Neuron (in vitro differentiated cells): ENCODE measurements around the gene NPFF.

Experiments used
- H2AFZ ChIP-seq: one replicate; pipeline ENCODE4 v1.6.1; 2013; ENCODE audit warnings: low read depth, mild to moderate bottlenecking, inconsistent platforms, low read length, moderate library complexity
- H3K27me3 ChIP-seq: one replicate; pipeline ENCODE4 v1.6.1; 2013; ENCODE audit warnings: low read length; ENCODE audit not compliant: insufficient read depth
- H3K36me3 ChIP-seq: one replicate; pipeline ENCODE4 v1.6.1; 2013; ENCODE audit warnings: low read length; ENCODE audit not compliant: insufficient read depth
- H3K4me1 ChIP-seq: one replicate; pipeline ENCODE4 v1.6.1; 2013; ENCODE audit warnings: low read length; ENCODE audit not compliant: insufficient read depth
- H3K4me3 ChIP-seq: 2 replicates; pipeline ENCODE4 v1.5.1; 2013; ENCODE audit warnings: mild to moderate bottlenecking, low read length, moderate library complexity
- H3K9me3 ChIP-seq: one replicate; pipeline ENCODE4 v1.6.1; 2013; ENCODE audit warnings: low read length

NPFF gene

DNA sequence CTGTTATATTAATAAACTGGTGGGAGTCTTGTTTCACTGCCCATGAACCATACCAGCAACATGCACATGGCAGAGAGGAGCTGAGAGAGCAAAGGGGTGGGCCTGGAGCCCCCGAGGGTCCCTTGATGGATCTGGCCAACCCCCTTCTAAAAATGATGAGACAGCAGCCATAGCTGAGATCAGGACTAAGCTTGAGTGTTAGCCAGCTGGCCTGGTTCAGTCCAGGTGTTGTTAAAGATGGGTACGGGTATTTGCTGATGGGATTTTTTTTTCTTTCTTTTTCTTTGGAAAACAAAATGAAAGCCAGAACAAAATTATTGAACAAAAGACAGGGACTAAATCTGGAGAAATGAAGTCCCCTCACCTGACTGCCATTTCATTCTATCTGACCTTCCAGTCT, 39.4 kb downstream of the NPFF start:
- no peaks in the 10 kb centered on the region for H3K27me3 ChIP-seq
- H3K9me3 ChIP-seq = no peaks in the 10 kb centered on the region
- no peak overlapping the region for H3K4me3 ChIP-seq
- H3K36me3 ChIP-seq = peaks cover 99% of the 10 kb centered on the region
- H2AFZ ChIP-seq = no peak overlapping the region
- H3K4me1 ChIP-seq = peaks cover 3% of the 10 kb centered on the region

GRCh38 chr12:53467082-53467481, 40.2 kb downstream of the NPFF start:
- no peaks in the 10 kb centered on the region for H3K27me3 ChIP-seq
- peaks cover 99% of the 10 kb centered on the region for H3K36me3 ChIP-seq
- no peak overlapping the region for H2AFZ ChIP-seq
- H3K9me3 ChIP-seq = no peaks in the 10 kb centered on the region
- H3K4me3 ChIP-seq = no peak overlapping the region
- H3K4me1 ChIP-seq = no peaks in the 10 kb centered on the region

- no peaks in the 10 kb centered on the region for H3K27me3 ChIP-seq
- no peaks in the 10 kb centered on the region for H3K4me1 ChIP-seq
- no peak overlapping the region for H2AFZ ChIP-seq
- peaks cover 99% of the 10 kb centered on the region for H3K36me3 ChIP-seq
- H3K4me3 ChIP-seq = no peak overlapping the region
- H3K9me3 ChIP-seq = no peaks in the 10 kb centered on the region
Observed at GRCh38 chr12:53466640-53467039, 40.6 kb downstream of the NPFF start.

GRCh38 chr12:53465679-53466078, 41.6 kb downstream of the NPFF start:
- H3K4me3 ChIP-seq = no peak overlapping the region
- no peak overlapping the region for H2AFZ ChIP-seq
- H3K27me3 ChIP-seq = no peaks in the 10 kb centered on the region
- no peaks in the 10 kb centered on the region for H3K4me1 ChIP-seq
- peaks cover 100% of the 10 kb centered on the region for H3K36me3 ChIP-seq
- no peaks in the 10 kb centered on the region for H3K9me3 ChIP-seq

DNA sequence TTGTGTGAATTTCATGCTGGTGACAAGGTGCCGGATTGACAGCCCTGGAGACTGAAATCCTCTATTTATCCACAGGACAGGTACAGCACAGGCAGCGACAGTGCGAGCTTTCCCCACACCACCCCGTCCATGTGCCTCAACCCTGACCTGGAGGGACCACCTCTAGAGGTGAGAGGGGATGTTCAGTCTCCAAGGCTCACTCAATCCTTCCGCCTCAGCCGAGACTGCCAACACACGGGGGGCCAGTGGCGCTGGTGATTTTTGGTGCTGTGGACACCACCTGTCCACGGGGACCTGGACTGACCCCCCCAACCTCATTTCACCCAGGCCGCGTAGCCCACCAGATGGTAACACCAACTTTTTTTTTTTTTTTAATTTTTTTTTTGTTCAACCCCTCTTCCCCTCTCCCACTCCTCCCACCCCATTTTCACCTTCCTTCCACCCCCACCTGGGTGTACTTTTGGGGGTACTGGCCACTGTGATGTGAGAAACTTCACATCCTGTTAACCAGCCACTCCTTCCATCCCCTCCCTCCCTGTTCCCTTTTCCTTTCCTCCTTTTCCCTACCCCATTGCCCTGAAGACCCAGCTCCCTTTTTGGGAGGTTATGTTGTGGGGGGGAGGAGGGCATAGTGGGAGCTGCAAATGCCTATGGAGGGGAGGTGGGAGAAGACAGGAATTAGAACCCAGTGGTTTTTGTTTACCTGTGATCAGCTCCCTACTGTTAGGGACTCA, 42.4 kb downstream of the NPFF start:
- H3K27me3 ChIP-seq = no peaks in the 10 kb centered on the region
- H2AFZ ChIP-seq = no peak overlapping the region
- peaks cover 100% of the 10 kb centered on the region for H3K36me3 ChIP-seq
- H3K9me3 ChIP-seq = no peaks in the 10 kb centered on the region
- H3K4me1 ChIP-seq = no peaks in the 10 kb centered on the region
- no peak overlapping the region for H3K4me3 ChIP-seq

- Histone ChIP-seq H3K27me3 (no peaks in the 10 kb centered on the region), H3K9me3 (no peaks in the 10 kb centered on the region), H3K36me3 (peaks cover 100% of the 10 kb centered on the region), H3K4me1 (no peaks in the 10 kb centered on the region), H3K4me3 (no peak overlapping the region), H2AFZ (no peak overlapping the region)
Observed at GRCh38 chr12:53463802-53464560, 43.3 kb downstream of the NPFF start.

GRCh38 chr12:53462935-53463334, 44.3 kb downstream of the NPFF start:
- peaks cover 99% of the 10 kb centered on the region for H3K36me3 ChIP-seq
- H3K4me1 ChIP-seq = no peaks in the 10 kb centered on the region
- H3K27me3 ChIP-seq = no peaks in the 10 kb centered on the region
- H2AFZ ChIP-seq = no peak overlapping the region
- no peaks in the 10 kb centered on the region for H3K9me3 ChIP-seq
- H3K4me3 ChIP-seq = no peak overlapping the region

- H3K27me3 ChIP-seq = no peaks in the 10 kb centered on the region
- H3K36me3 ChIP-seq = peaks cover 99% of the 10 kb centered on the region
- H2AFZ ChIP-seq = no peak overlapping the region
- no peaks in the 10 kb centered on the region for H3K4me1 ChIP-seq
- H3K9me3 ChIP-seq = no peaks in the 10 kb centered on the region
- H3K4me3 ChIP-seq = no peak overlapping the region
Observed at GRCh38 chr12:53461591-53461990, 45.7 kb downstream of the NPFF start.

DNA sequence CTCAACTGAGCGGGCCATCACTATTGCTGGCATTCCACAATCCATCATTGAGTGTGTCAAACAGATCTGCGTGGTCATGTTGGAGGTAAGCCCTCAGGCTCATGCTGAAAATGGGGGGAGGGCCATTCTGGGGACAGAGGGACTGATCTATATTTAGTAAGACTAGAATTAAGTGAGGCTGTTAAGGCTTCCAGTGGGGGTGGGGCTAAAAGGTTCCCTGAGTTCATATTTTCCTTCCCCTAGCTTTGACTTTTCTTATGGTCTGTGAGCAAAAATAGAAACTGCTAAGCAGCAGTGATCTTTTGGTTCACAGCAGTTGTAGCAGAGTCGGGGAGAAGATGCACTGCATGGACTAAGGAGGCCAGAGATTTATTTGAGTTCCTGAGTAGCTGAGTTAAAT, 46.2 kb downstream of the NPFF start:
- no peaks in the 10 kb centered on the region for H3K27me3 ChIP-seq
- peaks cover 99% of the 10 kb centered on the region for H3K36me3 ChIP-seq
- H3K4me1 ChIP-seq = no peaks in the 10 kb centered on the region
- H2AFZ ChIP-seq = no peak overlapping the region
- no peaks in the 10 kb centered on the region for H3K9me3 ChIP-seq
- H3K4me3 ChIP-seq = no peak overlapping the region

DNA sequence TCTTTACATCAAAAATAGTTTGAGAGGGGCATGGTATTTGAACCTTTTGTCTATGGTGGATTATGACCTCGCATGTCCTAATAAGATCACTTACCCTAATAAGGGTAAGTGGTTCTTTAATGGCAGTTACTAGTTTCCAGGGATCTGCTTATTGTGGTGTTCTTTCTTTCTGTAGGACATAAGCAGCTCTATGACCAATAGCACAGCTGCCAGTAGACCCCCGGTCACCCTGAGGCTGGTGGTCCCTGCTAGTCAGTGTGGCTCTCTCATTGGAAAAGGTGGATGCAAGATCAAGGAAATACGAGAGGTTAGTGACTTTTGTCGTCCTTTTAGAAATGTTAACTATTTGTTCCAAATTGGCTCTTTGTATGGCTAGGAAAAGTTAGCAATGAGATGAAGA, 48.2 kb downstream of the NPFF start:
- Histone ChIP-seq H3K9me3 (no peaks in the 10 kb centered on the region), H3K4me1 (peaks cover 8% of the 10 kb centered on the region), H3K4me3 (no peak overlapping the region), H2AFZ (no peak overlapping the region), H3K27me3 (no peaks in the 10 kb centered on the region), H3K36me3 (peaks cover 99% of the 10 kb centered on the region)
